GM18520 (cell line): ENCODE data around the gene CHD1L.
"Not testable (repeated sequence)": the region's sequence is repeated elsewhere in the genome, so short reads cannot be mapped to it uniquely, and the experiment has no call there.

Experiments
- ATAC-seq: cut with Tn5 transposase; IDR thresholded peaks from one replicate; pipeline ENCODE4 v1.9.1; 2021; ENCODE audit not compliant: unreplicated experiment

CHD1L gene

GRCh38 chr1:147231032-147231431, 11.5 kb upstream of the CHD1L start:
- ATAC-seq: not testable (repeated sequence)

GRCh38 chr1:147233903-147234302, 8.6 kb upstream of the CHD1L start:
- ATAC-seq: not testable (repeated sequence)

GRCh38 chr1:147235822-147236221, 6.7 kb upstream of the CHD1L start:
- ATAC-seq: no peak

GRCh38 chr1:147236448-147236847, 6.0 kb upstream of the CHD1L start:
- ATAC-seq: no peak

- no peak for ATAC-seq
Observed at GRCh38 chr1:147236959-147237791, 5.3 kb upstream of the CHD1L start.

GRCh38 chr1:147238053-147238902, 4.2 kb upstream of the CHD1L start:
- ATAC-seq: no peak

GRCh38 chr1:147238925-147239820, 3.3 kb upstream of the CHD1L start:
- no peak for ATAC-seq

- not testable (repeated sequence) for ATAC-seq
Observed at GRCh38 chr1:147240131-147240721, 2.3 kb upstream of the CHD1L start.

GRCh38 chr1:147241934-147242448, 493 bp upstream of the CHD1L start:
- no peak for ATAC-seq

- no peak for ATAC-seq
Observed at GRCh38 chr1:147243228-147243685, 773 bp downstream of the CHD1L start.

GRCh38 chr1:147243841-147244240, 1.4 kb downstream of the CHD1L start:
- ATAC-seq: no peak

GRCh38 chr1:147245129-147245528, 2.6 kb downstream of the CHD1L start:
- ATAC-seq: no peak

- no peak for ATAC-seq
Observed at GRCh38 chr1:147245586-147246021, 3.1 kb downstream of the CHD1L start.

- ATAC-seq: no peak
Observed at GRCh38 chr1:147246044-147246690, 3.7 kb downstream of the CHD1L start.

GRCh38 chr1:147246910-147247655, 4.6 kb downstream of the CHD1L start:
- ATAC-seq: no peak

- no peak for ATAC-seq
Observed at GRCh38 chr1:147247656-147248238, 5.3 kb downstream of the CHD1L start.

- ATAC-seq: no peak
Observed at GRCh38 chr1:147252540-147252939, 10.1 kb downstream of the CHD1L start.

GRCh38 chr1:147260956-147261355, 18.5 kb downstream of the CHD1L start:
- no peak for ATAC-seq
